Thyroid gland (tissue), 4 donors: ENCODE data around the gene SCYL1.

Experiments used
- CTCF ChIP-seq, 6 experiments: fragments of 200-600 bp in 3 of 6; fragments of 450-650 bp in 3 of 6; sonication (generic) in 3 of 6; IDR thresholded peaks; one replicate each; pipeline ENCODE4 v1.5.1; 2016 to 2019; ENCODE audit warnings: antibody characterized with exemption in 6 of 6, mild to moderate bottlenecking in 2 of 6, inconsistent platforms in 1 of 6, moderate library complexity in 1 of 6
- POLR2A ChIP-seq, 2 donors: fragments of 450-650 bp; IDR thresholded peaks; one replicate each; pipeline ENCODE4 v1.6.1; 2017; ENCODE audit warnings: antibody characterized with exemption in 2 of 2, mild to moderate bottlenecking in 2 of 2, moderate library complexity in 1 of 2

DNA sequence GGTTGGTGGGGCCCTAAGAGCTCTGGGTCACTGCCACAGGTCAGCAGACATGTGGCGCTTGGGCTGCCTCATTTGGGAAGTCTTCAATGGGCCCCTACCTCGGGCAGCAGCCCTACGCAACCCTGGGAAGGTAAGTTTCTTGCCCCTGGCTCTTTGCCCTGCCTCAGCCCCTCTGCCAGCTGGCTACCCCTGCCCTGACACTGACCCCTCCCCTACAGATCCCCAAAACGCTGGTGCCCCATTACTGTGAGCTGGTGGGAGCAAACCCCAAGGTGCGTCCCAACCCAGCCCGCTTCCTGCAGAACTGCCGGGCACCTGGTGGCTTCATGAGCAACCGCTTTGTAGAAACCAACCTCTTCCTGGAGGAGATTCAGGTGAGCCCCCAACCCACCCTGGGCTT, 1.9 kb downstream of the SCYL1 start:
- TF ChIP-seq CTCF (IDR thresholded peaks at IDR 0.05) (no peak), POLR2A (IDR thresholded peaks at IDR 0.05) (no peak)
